GM04504 (cell line): ENCODE measurements around the gene PTPRG.

ENCODE experiments used
- DNase-seq: peaks from one replicate; pipeline ENCODE4 v3.0.0-alpha.2; 2012; ENCODE audit warnings: low read depth

PTPRG gene

GRCh38 chr3:61589856-61590255, 28.5 kb downstream of the PTPRG start:
- no peak for DNase-seq

DNA sequence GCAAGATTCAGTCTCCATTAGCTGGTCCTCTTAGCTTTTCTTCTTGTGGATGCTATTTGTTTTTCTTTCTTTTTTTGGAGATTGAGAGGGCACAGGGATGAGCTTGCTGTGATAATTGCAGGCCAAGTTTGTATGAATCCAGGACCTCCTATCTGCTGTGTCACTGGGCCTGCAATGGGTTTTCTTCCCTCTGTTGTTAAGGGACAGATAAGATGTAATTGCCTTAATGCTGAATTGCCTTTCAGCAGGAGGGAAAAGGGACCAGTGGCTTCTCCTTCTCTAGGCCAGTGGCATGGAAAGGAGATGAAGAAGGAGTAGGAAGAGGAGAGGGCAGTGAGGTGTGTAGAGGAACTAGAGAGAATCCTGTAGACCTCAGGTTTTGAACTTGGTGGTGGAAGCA, 29.9 kb downstream of the PTPRG start:
- DNase-seq = no peak

DNA sequence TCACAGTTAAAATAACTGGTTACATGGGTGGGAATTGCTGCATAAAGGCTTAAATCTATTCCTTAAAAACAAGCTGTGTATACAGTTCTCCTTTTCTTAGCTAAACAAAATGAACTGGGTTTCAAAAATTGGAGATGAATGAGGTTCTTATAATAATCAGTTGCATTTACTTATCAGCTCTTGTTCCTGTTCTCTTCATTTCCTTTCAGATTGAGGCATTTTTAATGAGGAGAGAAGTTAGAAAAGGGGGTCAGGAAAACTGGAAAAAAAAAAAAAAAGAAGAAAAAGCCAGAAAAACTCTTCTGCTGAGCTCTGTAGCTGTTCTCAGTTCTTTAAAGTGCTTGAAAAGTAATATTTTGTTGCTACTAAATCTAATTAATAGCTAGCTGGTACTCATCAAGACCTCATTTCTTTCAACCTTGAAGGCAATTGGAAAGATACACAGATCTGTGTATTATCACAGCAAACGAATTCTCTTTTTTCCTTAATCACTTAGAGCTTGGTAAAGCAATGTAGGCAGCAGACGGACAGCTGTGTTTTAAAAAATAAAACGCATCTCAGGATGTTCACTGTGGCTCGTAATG, 32.2 kb downstream of the PTPRG start:
- no peak for DNase-seq

DNA sequence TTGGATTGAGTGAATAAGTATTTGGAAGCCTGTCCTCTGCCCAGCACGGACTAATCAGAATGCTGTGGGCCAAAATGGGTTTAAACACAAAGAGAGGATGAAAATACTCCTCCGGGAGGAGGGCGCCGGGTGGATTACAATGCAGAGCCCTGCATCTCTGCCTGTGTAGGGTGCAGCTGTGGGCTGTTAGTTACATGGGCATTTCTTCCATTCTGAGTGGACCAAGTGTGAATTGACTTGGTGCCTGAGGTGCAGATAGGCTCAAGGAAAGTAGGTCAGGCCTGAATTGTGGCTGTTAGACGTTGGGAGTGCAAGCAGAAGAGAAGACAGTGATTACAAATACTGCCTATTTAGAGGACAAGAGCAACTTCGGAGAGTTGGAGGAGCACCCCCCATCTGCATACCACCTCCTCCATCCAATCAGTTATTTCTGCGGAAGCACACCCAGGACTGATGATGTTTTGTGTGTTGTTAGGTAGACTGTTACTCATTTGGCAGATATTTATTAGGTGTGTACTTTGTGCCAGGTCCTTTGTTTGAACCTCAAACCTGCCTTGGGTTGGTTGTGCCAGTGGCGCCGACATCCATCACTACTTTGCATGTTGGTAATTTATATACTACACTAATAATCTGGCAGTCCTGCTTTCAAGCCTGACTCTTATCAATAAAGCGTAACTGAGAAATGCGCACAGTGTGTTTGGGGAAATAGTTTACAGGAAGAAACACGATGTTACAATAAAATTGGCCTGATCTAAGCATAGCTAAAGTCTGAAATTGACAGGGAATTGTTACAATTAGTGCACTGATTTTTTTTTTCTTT, 33.0 kb downstream of the PTPRG start:
- DNase-seq = no peak

GRCh38 chr3:61594964-61595285, 33.6 kb downstream of the PTPRG start:
- DNase-seq = no peak

DNA sequence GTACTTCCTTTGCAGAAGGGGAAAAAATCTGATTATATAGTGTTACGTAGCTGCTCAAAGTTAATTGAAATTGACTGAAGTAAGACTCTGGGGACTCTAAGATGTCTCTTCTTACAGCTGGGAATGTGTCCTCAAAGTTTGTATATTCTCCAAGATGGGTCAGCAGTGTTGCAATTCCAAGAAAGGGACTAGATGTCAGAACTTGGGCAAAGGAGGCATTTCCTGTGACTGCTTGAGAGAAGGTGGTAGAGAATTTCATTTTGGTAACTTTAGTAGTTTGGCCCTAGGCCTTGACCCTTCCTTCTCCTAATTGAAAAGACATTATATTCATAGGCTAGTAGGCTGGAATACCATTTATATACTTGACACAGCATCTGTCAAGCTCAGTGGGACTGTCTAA, 33.9 kb downstream of the PTPRG start:
- peak; percentile 17 for DNase-seq

DNA sequence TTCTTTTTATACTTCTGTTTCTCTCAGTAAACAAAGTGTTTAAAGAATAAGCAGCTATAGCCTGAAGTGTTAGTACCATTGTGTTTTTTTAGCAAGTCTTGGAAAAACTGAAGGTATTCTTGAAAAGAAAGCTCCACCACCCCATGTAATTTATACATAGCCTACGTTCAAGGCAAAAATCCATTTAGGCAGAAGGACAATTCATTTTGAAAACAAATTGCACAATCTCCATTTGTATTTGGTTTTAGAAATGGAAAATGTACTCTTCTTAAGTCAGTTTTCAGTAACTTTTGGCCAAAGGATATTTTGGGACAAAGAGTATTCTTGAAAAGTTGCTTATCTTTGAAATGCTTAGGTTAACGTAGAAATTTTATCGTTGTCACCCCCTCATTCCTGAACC, 34.5 kb downstream of the PTPRG start:
- DNase-seq = no peak

DNA sequence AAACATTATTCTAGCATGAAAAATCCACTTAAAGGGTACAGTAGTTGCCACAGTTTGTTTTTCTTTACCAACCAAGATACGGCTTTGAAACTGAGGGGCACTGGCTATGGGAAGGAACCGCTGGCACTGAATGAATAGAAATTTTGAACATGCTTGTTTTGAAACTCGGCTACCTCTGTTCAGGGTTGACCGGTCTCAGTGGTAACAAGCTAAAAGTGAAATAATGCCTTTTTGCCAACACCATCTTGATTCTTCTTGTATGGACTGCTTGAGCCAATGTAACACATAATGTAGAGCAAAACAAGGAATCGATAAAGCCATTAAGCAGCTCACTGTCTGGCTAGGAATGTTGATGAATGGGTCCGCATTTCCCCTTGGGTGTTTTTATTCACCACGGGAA, 36.5 kb downstream of the PTPRG start:
- DNase-seq = no peak

GRCh38 chr3:61600195-61600594, 38.8 kb downstream of the PTPRG start:
- DNase-seq = no peak

- DNase-seq = peak; percentile 16
Observed at GRCh38 chr3:61601831-61602230, 40.5 kb downstream of the PTPRG start.

- no peak for DNase-seq
Observed at GRCh38 chr3:61602466-61602865, 41.1 kb downstream of the PTPRG start.

DNA sequence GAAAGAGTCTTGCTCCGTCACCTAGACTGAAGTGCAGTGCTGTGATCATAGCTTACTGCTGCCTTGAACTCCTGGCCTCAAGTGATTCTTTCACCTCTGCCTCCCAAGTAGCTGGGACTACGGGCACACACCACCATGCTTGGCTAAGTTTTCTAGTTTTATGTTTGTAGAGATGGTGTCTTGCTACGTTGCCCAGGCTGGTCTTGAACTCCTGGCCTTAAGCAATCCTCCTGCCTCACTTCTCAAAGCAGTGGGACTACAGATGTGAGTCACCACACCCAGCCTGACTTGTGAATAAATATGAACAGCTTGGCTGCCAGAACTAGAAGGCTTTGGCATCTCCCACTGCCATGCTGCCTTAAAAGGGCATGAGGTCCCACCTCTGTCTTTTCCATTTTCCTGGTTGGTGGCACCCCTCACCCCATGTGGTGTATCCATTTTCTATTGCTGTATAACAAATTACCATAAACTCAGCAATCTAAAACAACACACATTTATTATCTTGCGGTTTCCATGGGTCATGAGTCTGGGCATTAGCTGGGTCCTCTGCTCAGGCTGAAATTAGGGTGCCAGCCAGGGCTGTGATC, 44.3 kb downstream of the PTPRG start:
- DNase-seq = no peak

- DNase-seq = no peak
Observed at GRCh38 chr3:61606196-61606595, 44.8 kb downstream of the PTPRG start.

DNA sequence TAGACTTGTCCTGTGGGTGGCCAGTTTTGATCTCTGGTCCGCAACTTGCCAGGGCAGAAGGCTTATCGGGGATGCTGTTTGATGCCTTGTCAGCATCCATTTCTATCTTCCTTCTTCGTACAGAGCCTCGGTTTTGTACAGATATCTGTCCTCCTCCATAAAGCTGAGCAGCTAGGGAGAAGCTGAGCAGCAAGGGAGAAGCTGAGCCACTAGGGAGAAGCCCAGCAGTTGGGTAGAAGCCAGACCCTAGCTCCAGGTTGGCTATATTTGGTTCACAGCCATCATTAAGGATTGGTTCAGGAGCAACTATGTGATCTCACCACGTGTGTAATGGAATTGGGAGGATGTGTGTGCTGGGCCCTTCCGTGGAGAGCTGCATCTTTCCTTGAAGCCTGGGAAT, 46.7 kb downstream of the PTPRG start:
- DNase-seq = no peak

GRCh38 chr3:61608711-61609110, 47.3 kb downstream of the PTPRG start:
- no peak for DNase-seq

DNA sequence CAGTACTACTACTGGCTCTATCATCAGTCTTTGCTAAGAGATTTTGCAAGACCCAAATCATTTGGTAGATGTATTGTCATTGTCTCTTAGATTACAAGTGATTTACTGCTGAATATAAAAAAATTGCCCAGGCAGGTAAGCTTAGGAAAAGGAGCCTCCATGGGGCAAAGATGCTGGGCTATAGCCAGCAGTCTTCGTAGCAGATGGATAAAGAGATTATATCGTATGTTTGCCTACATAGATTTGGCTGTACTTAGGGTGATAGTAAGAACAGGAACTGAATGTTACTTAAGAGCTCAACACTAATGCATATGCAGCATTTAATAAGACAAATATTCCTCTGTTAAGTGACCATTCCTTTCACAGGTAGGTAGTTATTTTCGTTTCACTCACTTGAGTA, 48.9 kb downstream of the PTPRG start:
- no peak for DNase-seq

DNA sequence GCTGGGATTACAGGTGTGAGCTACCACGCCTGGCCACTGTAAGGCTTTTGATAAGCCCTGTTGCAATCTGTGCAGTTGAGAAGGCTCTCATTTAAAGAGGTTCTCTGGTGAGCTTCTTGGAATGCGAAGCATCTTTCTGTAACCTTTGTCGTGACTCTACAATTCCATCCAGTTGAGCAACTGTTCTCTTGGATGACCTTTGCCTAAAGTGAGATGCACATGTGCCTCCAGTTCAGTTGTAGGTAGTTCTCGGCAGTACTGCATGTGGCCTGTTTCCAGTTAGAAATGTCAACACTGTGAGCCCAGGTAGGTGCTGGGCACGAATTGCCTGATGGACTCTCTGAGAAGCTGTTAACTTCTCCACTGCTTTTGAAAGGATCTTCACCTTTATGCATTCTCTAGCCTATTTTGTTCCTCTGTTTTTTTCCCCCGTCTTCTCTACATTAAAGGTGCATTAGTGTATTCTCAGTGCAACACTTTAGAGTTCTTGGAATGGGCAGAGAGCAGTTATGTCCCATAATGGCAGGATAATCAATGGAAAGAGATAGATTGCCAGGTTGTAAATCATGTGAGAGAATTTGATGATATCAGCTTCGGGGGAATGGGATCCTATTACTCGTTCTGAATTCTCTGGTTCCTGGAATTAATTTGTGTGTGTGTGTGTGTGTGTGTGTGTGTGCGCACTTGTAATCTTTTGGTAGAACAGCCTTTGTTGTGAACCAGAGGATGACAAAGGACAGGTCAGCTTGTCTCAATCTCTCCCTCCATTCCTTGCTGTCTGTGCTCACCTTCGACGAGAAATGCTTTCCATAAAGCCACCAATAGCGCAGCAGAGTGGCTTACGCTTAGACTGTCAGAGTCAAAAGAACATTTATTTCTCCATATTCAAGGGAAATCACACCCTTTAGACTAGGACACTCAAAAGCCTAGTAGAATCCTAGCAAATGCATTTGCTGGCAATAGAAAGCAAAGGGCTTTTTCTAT, 51.1 kb downstream of the PTPRG start:
- no peak for DNase-seq

GRCh38 chr3:61613666-61614065, 52.3 kb downstream of the PTPRG start:
- no peak for DNase-seq

GRCh38 chr3:61615643-61616042, 54.3 kb downstream of the PTPRG start:
- DNase-seq = no peak

DNA sequence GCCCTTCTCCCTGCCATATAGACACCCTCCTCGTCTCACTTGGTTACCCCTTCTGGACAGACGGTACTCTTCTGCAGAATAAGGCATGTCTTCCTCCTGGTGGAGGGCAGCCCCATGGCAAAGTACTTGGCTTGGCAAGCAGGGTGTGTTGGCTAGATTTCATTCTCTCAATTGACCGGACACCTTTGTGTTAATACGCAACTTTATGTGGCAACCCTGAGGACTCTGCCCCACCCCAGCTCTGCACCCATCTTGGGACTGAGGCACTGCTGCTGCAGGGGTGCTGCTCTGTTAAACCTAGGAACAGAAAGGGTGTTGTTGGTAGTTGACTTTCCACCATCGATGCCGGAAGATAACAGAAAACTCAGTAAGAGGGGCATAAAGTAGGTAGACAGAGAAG, 55.2 kb downstream of the PTPRG start:
- DNase-seq = no peak

DNA sequence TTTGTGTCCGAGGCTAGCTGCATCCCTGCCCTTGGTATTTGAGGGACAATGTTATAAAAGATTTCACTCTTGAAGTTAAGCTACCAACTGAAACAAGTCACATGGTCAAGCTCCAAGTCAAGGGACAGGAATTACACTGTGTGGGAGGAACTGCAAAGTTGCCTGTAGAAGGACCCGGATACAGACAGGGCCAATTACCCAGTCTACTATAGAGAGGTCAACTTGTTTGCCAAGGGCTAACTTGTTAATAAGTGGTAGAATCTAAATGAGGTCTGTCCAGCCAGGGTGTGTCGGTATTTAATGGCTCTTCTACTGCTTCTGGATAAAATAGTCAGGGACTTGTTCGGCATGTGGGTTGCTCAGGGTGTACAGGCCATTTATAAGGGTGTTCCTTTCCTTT, 55.7 kb downstream of the PTPRG start:
- DNase-seq = no peak

DNA sequence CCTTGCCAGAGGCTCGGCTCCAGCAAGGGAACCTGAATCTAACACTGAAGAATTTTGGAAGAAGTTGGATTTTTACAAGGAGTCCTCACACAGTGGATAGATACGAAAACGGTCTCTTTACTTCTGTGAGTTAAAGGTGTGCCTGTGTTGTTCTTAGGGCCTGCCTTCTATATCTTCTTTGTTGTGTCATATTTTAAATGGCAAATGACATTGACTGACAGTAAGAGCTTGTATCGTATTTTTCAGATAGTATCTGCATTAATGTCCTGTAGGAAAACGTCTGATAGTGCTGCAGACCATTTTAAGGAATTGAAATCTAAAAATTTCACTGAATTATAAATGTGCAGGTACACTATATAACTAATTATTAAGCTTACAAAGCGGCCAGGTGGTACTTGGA, 56.3 kb downstream of the PTPRG start:
- no peak for DNase-seq

DNA sequence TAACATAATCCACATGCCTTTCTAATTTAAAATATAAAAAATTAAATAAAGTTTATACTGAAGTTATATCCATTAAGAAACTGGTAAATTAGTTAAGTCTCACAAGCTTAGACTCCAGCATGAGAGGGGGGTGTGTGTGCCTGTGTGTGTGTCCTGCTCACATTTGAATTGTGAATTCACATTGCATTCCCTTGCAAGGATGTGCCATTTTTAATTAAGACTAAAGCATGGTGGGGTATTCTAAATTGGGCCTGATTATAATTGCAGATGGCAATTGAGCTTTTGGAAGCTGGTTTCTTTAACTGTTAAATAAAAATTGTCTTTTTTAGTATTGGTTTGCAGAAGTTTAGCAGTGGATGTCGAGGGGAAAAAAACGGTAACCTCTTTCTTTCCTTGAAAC, 56.9 kb downstream of the PTPRG start:
- DNase-seq = no peak
